Fibroblast of pulmonary artery (primary cell): ENCODE data around the gene PDE4A.
A peak's percentile ranks its signal among the peaks of the same experiment; 100 is the strongest.

Source experiments
- DNase-seq: peaks from one replicate; pipeline ENCODE4 v3.0.0-alpha.2; 2010; ENCODE audit warnings: low read depth
- H3K4me3 ChIP-seq: replicated peaks from 2 replicates; pipeline ENCODE4 v1.5.1; 2011; ENCODE audit warnings: low read depth, mild to moderate bottlenecking, control low read depth, low read length, moderate library complexity
- CTCF ChIP-seq: IDR thresholded peaks from 2 replicates; pipeline ENCODE4 v1.5.1; 2011; ENCODE audit warnings: mild to moderate bottlenecking, control low read depth, low read length, inconsistent platforms; ENCODE audit errors: missing control alignments

Gene PDE4A

GRCh38 chr19:10412257-10412977 is 7.9 kb upstream of the PDE4A start:
- H3K4me3 ChIP-seq, result no peak overlapping the region
- no peak for TF ChIP-seq CTCF
- DNase-seq, result no peak

GRCh38 chr19:10416083-10416379 is 4.3 kb upstream of the PDE4A start:
- H3K4me3 ChIP-seq, result peak overlapping the region; percentile 66
- TF ChIP-seq CTCF, result no peak
- no peak for DNase-seq

GRCh38 chr19:10416380-10417257 is 3.7 kb upstream of the PDE4A start:
- DNase-seq, result peak; percentile 94
- peak overlapping the region; percentile 66 for H3K4me3 ChIP-seq
- peak; percentile 60 for TF ChIP-seq CTCF

- DNase-seq, result no peak
- TF ChIP-seq CTCF, result no peak
- H3K4me3 ChIP-seq, result no peak overlapping the region
These were observed 2.6 kb upstream of the PDE4A start for GRCh38 chr19:10417541-10418234.

GRCh38 chr19:10418235-10418484 is 2.2 kb upstream of the PDE4A start:
- no peak for TF ChIP-seq CTCF
- DNase-seq, result no peak
- no peak overlapping the region for H3K4me3 ChIP-seq

- no peak overlapping the region for H3K4me3 ChIP-seq
- no peak for DNase-seq
- TF ChIP-seq CTCF, result no peak
These were observed 1.7 kb upstream of the PDE4A start for GRCh38 chr19:10418485-10419199.
